Fibroblast of skin of scalp (primary cell): ENCODE data around the gene CRIM1.

Experiments
- DNase-seq: peaks from one replicate; pipeline ENCODE4 v3.0.0-alpha.2; 2013

The CRIM1 gene

GRCh38 chr2:36487947-36488346 lies 132.4 kb downstream of the CRIM1 start:
- DNase-seq = no peak

- DNase-seq = peak; percentile 89
These were observed 133.7 kb downstream of the CRIM1 start for GRCh38 chr2:36489281-36489680.

GRCh38 chr2:36490749-36491148 lies 135.2 kb downstream of the CRIM1 start:
- DNase-seq = no peak

GRCh38 chr2:36492216-36492945 lies 136.8 kb downstream of the CRIM1 start:
- peak; percentile 55 for DNase-seq

GRCh38 chr2:36493306-36493705 lies 137.7 kb downstream of the CRIM1 start:
- no peak for DNase-seq

GRCh38 chr2:36497570-36498163 lies 142.1 kb downstream of the CRIM1 start:
- DNase-seq = no peak

GRCh38 chr2:36499128-36499820 lies 143.7 kb downstream of the CRIM1 start:
- no peak for DNase-seq

- DNase-seq = no peak
These were observed 144.5 kb downstream of the CRIM1 start for GRCh38 chr2:36500072-36500471.

GRCh38 chr2:36502081-36502480 lies 146.5 kb downstream of the CRIM1 start:
- no peak for DNase-seq

- DNase-seq = peak; percentile 76
These were observed 151.8 kb downstream of the CRIM1 start for GRCh38 chr2:36507408-36507812.

- no peak for DNase-seq
These were observed 153.5 kb downstream of the CRIM1 start for GRCh38 chr2:36509075-36509474.

- DNase-seq = peak; percentile 30
These were observed 156.5 kb downstream of the CRIM1 start for GRCh38 chr2:36511858-36512603.

GRCh38 chr2:36512705-36513104 lies 157.1 kb downstream of the CRIM1 start:
- peak; percentile 34 for DNase-seq

- no peak for DNase-seq
These were observed 158.1 kb downstream of the CRIM1 start for GRCh38 chr2:36513661-36514060.

GRCh38 chr2:36515538-36515937 lies 160.0 kb downstream of the CRIM1 start:
- DNase-seq = no peak

- DNase-seq = peak; percentile 96
These were observed 160.7 kb downstream of the CRIM1 start for GRCh38 chr2:36516136-36516870.

GRCh38 chr2:36520431-36520830 lies 164.9 kb downstream of the CRIM1 start:
- DNase-seq = no peak

- no peak for DNase-seq
These were observed 167.6 kb downstream of the CRIM1 start for GRCh38 chr2:36523153-36523552.

GRCh38 chr2:36525245-36525644 lies 169.7 kb downstream of the CRIM1 start:
- no peak for DNase-seq

- peak; percentile 63 for DNase-seq
These were observed 170.6 kb downstream of the CRIM1 start for GRCh38 chr2:36526226-36526625.

GRCh38 chr2:36528274-36528673 lies 172.7 kb downstream of the CRIM1 start:
- no peak for DNase-seq

GRCh38 chr2:36528766-36529392 lies 173.3 kb downstream of the CRIM1 start:
- no peak for DNase-seq
